Endothelial cell of umbilical vein (primary cell): ENCODE measurements around the gene PANK3. TPM values are rescaled to one million over a fixed set of nuclear protein-coding genes. Genes with fewer than 3 reads are reported as not detected.

Experiments used
- BruUV-seq: library from RNA; stranded (reverse); fragments of 400-500 nt; replicated peaks from 2 replicates; lab custom pipeline; 2021; lab: Mats Ljungman, UMichigan
- CTCF ChIA-PET: fragments of 300-600, 350-600 bp; sonication (Branson Sonifier 250); formaldehyde crosslinking; loops from one replicate; lab custom pipeline; 2021; ENCODE audit warnings: antibody characterized with exemption, inconsistent platforms; lab: Charles Lee
- POLR2A ChIA-PET: fragments of 300-600, 350-600 bp; sonication (Branson Sonifier 250); formaldehyde crosslinking; loops from one replicate; lab custom pipeline; 2021; ENCODE audit warnings: antibody characterized with exemption, inconsistent platforms; lab: Charles Lee
- DNase-seq: peaks from one replicate; pipeline ENCODE4 v3.0.0-alpha.2; 2011; ENCODE audit warnings: low read depth, low spot score
- FAIRE-seq: peaks from 2 replicates; lab custom pipeline; 2011; peaks lifted over from hg19 to GRCh38; lab: Jason Lieb, UNC
- H2AFZ ChIP-seq: 2 replicates; pipeline ENCODE4 v1.6.0; 2012; ENCODE audit warnings: low read depth, low read length, control low read depth, inconsistent platforms
- H3K27ac ChIP-seq: 2 replicates; pipeline ENCODE4 v1.5.1; 2011; ENCODE audit warnings: low read depth, mild to moderate bottlenecking, control low read depth, low read length, moderate library complexity; ENCODE audit not compliant: insufficient read depth
- H3K27me3 ChIP-seq, 2 experiments: 2 replicates each; pipeline versions ENCODE4 v1.6.0 to v1.6.1; 2011; ENCODE audit warnings: low read length in 2 of 2, mixed read lengths in 1 of 2; ENCODE audit not compliant: control insufficient read depth in 2 of 2, insufficient read depth in 2 of 2
- H3K36me3 ChIP-seq, 2 experiments: 2 replicates in 1 of 2; 3 replicates in 1 of 2; pipeline ENCODE4 v1.5.1; 2011; ENCODE audit warnings: low read length in 2 of 2, mild to moderate bottlenecking in 1 of 2, moderate library complexity in 1 of 2; ENCODE audit not compliant: control insufficient read depth in 2 of 2, insufficient read depth in 2 of 2; ENCODE audit errors: extremely low read depth in 1 of 2
- H3K4me1 ChIP-seq: 3 replicates; pipeline ENCODE4 v1.5.1; 2011; ENCODE audit warnings: mild to moderate bottlenecking, low read length; ENCODE audit not compliant: control insufficient read depth, insufficient read depth; ENCODE audit errors: extremely low read depth
- H3K4me2 ChIP-seq: 2 replicates; pipeline ENCODE4 v1.6.1; 2011; ENCODE audit warnings: low read length, control low read depth, mixed read lengths; ENCODE audit not compliant: insufficient read depth
- H3K4me3 ChIP-seq, 3 experiments: fragments of 200-600 bp in 1 of 3; sonication (generic), shearing (Covaris generic) in 1 of 3; replicated peaks in 1 of 3; 2 replicates each; pipeline ENCODE4 v1.5.1; 2011 to 2016; ENCODE audit warnings: control low read depth in 3 of 3, low read length in 3 of 3, mild to moderate bottlenecking in 2 of 3, inconsistent platforms in 1 of 3, low read depth in 1 of 3, moderate library complexity in 1 of 3; ENCODE audit not compliant: insufficient read depth in 1 of 3
- H3K79me2 ChIP-seq: 2 replicates; pipeline ENCODE4 v1.6.0; 2012; ENCODE audit warnings: low read length, inconsistent platforms; ENCODE audit not compliant: control insufficient read depth, insufficient read depth
- H3K9ac ChIP-seq: replicated peaks from 2 replicates; pipeline ENCODE3; 2011; ENCODE audit warnings: low read length, control low read depth; ENCODE audit not compliant: insufficient read depth; ENCODE audit errors: extremely low read depth
- H3K9me1 ChIP-seq: replicated peaks from 3 replicates; pipeline ENCODE4 v1.6.0; 2011; ENCODE audit warnings: mild to moderate bottlenecking, low read length; ENCODE audit not compliant: control insufficient read depth, insufficient read depth; ENCODE audit errors: extremely low read depth
- H3K9me3 ChIP-seq: replicated peaks from 2 replicates; pipeline ENCODE4 v1.5.1; 2012; ENCODE audit warnings: low read length, inconsistent platforms; ENCODE audit not compliant: control insufficient read depth, insufficient read depth
- H4K20me1 ChIP-seq: replicated peaks from 2 replicates; pipeline ENCODE3; 2011; ENCODE audit warnings: mild to moderate bottlenecking, low read length; ENCODE audit not compliant: control insufficient read depth, insufficient read depth; ENCODE audit errors: extremely low read depth
- EZH2 ChIP-seq: IDR thresholded peaks from 2 replicates; pipeline ENCODE4 v1.6.1; 2012; ENCODE audit warnings: borderline replicate concordance, low read depth, mild to moderate bottlenecking, moderate library complexity, low read length, inconsistent platforms; ENCODE audit not compliant: severe bottlenecking
- FOS ChIP-seq: IDR thresholded peaks from 2 replicates; pipeline ENCODE4 v1.6.1; 2011; ENCODE audit warnings: mild to moderate bottlenecking, low read length, moderate library complexity, borderline replicate concordance; ENCODE audit not compliant: insufficient read depth
- GATA2 ChIP-seq: IDR thresholded peaks from 2 replicates; pipeline ENCODE4 v1.7.0; 2011; ENCODE audit warnings: low read depth, mild to moderate bottlenecking, moderate library complexity, mixed read lengths, low read length; ENCODE audit not compliant: insufficient read length, insufficient read depth
- JUN ChIP-seq: IDR thresholded peaks from 2 replicates; pipeline ENCODE4 v1.6.1; 2011; ENCODE audit warnings: borderline replicate concordance, low read depth; ENCODE audit not compliant: insufficient read length, insufficient read depth
- MYC ChIP-seq: IDR thresholded peaks from one replicate; pipeline ENCODE4 v1.6.1; 2011; ENCODE audit warnings: mild to moderate bottlenecking, low read depth, low read length
- POLR2A ChIP-seq: IDR thresholded peaks from 2 replicates; pipeline ENCODE4 v1.6.1; 2012; ENCODE audit warnings: low read depth, mild to moderate bottlenecking, control low read depth, low read length
- POLR2AphosphoS5 ChIP-seq: IDR thresholded peaks from 2 replicates; pipeline ENCODE4 v1.6.1; 2012; ENCODE audit warnings: low read depth, mild to moderate bottlenecking, control low read depth, low read length, moderate library complexity; ENCODE audit not compliant: insufficient read depth
- dilution Hi-C: fragments of 300-500 bp; cut with MboI; formaldehyde crosslinking; loops from one replicate; pipeline ENCODE4 v1.15.0; 2019; ENCODE audit warnings: low sequenced_read_pairs; ENCODE audit not compliant: extremely low pct_ligation_motif_present
- intact Hi-C: fragments of 100-400 bp; cut with micrococcal nuclease; formaldehyde crosslinking; loops from one replicate; pipeline ENCODE4 v1.10.0; 2022
- polyA plus RNA-seq, 4 experiments: library from polyadenylated mRNA; depleted of rRNA in 3 of 4; stranded (reverse) in 3 of 4; unstranded in 1 of 4; fragments of >200 nt; gene quantifications; 2 replicates each; pipeline versions ENCODE4 v1.2.1 to v1.2.3, GENCODE V29; 2011 to 2012; ENCODE audit warnings: missing spikeins in 1 of 4
- total RNA-seq: library from RNA; stranded (reverse); gene quantifications from 2 replicates; pipeline ENCODE4 v1.2.3, GENCODE V29; 2021
- TF ChIP-seq, protein P1 (sequence below), 2 donors: IDR thresholded peaks; 1 replicate in 1 of 2; 2 replicates in 1 of 2; pipeline ENCODE4 v1.5.1; 2011; ENCODE audit warnings: low read length in 2 of 2, mild to moderate bottlenecking in 2 of 2, moderate library complexity in 2 of 2, control low read depth in 1 of 2, inconsistent platforms in 1 of 2, low read depth in 1 of 2; ENCODE audit not compliant: insufficient read depth in 1 of 2; ENCODE audit errors: extremely low read depth in 1 of 2
- TF ChIP-seq, protein P2 (sequence below): IDR thresholded peaks from 2 replicates; pipeline ENCODE4 v1.6.1; 2011; ENCODE audit not compliant: insufficient read depth, insufficient read length

Gene PANK3
- total and polyA plus RNA-seq, 2 donors (not counting 3 experiments of a cell fraction or from before 2014, with no cell fraction given) = 8.1 to 78.8 TPM

DNA sequence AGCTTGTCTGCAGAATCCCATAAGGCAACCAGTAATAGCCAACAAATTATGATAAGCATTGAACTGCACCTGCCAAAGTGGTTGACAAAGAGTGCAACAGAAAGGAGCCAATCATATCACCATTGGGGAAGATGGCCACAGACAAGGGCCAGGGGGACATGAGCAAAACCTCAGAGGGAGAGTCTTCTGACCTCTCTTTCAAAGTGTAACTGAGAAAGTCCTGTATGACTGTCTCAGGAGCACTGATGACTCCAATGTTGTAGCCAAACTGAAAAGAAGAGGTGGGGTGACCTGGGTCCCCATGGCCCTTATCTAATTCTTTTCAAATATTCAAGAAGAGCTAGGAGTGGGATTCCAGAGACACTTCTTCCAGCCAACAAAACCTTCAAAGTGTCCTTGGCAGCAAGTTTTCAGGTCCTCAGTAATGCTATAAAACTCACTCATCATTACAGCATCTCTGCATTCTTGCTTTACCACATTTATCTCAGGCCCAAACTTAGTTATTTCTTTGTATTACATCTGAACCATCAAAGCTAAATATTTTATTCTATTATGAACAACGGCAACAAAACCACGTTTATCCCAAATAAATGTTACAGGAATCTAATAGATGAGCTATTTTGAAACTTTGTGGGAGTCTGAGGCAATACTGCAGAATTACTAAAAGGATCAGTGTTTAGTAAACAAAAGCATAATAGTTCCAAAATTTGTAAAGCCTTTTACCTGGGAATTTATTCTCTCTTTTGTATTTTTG, 25.6 kb downstream of the PANK3 start:
- intact Hi-C loops (no loop called here), dilution Hi-C loops (no loop called here)
- H3K27me3 ChIP-seq = no peaks in the 10 kb centered on the region
- H2AFZ ChIP-seq = no peak overlapping the region
- no peaks in the 10 kb centered on the region for H3K4me1 ChIP-seq
- CTCF ChIA-PET = no interaction called here
- no peak overlapping the region for H3K9ac ChIP-seq
- FAIRE-seq (no peak), DNase-seq (no peak)
- no peak overlapping the region for H3K27ac ChIP-seq
- peaks cover 8% of the 10 kb centered on the region for H3K9me1 ChIP-seq
- no peak overlapping the region for H3K4me2 ChIP-seq
- TF ChIP-seq POLR2A = no peak
- TF ChIP-seq, protein P1, sequence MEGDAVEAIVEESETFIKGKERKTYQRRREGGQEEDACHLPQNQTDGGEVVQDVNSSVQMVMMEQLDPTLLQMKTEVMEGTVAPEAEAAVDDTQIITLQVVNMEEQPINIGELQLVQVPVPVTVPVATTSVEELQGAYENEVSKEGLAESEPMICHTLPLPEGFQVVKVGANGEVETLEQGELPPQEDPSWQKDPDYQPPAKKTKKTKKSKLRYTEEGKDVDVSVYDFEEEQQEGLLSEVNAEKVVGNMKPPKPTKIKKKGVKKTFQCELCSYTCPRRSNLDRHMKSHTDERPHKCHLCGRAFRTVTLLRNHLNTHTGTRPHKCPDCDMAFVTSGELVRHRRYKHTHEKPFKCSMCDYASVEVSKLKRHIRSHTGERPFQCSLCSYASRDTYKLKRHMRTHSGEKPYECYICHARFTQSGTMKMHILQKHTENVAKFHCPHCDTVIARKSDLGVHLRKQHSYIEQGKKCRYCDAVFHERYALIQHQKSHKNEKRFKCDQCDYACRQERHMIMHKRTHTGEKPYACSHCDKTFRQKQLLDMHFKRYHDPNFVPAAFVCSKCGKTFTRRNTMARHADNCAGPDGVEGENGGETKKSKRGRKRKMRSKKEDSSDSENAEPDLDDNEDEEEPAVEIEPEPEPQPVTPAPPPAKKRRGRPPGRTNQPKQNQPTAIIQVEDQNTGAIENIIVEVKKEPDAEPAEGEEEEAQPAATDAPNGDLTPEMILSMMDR (IDR thresholded peaks at IDR 0.05; ENCODE audit: extremely low read depth in 1 of 2, insufficient read depth in 1 of 2, low read depth in 1 of 2, low read length in 2 of 2) = no peak
- no peak for TF ChIP-seq POLR2AphosphoS5
- no peak for TF ChIP-seq GATA2
- TF ChIP-seq MYC = no peak
- no peak for TF ChIP-seq FOS
- TF ChIP-seq JUN = no peak
- no peak for TF ChIP-seq EZH2
- TF ChIP-seq, protein P2, sequence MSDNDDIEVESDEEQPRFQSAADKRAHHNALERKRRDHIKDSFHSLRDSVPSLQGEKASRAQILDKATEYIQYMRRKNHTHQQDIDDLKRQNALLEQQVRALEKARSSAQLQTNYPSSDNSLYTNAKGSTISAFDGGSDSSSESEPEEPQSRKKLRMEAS = no peak
- no peaks in the 10 kb centered on the region for H3K9me3 ChIP-seq
- POLR2A ChIA-PET = no interaction called here
- peaks cover 8 to 20% of the 10 kb centered on the region in 2 experiments for H3K36me3 ChIP-seq
- H3K4me3 ChIP-seq = no peak overlapping the region
- peaks cover 8% of the 10 kb centered on the region for H4K20me1 ChIP-seq
- BruUV-seq = no TSS peak
- peaks cover 43% of the 10 kb centered on the region for H3K79me2 ChIP-seq
